Left lung (tissue), 10 donors: Measurements from ENCODE around the gene NSMCE3. TPM values are rescaled to one million over a fixed set of nuclear protein-coding genes. Genes with fewer than 3 reads are reported as not detected.
A peak's percentile ranks its signal among the peaks of the same experiment; 100 is the strongest.

Experiments
- ATAC-seq: fragments of 200-7000 bp; cut with Tn5 transposase; one replicate; pipeline ENCODE4 v1.9.1; 2020; ENCODE audit warnings: moderate library complexity
- DNase-seq, 4 donors: peaks; one replicate each; pipeline ENCODE4 v3.0.0-alpha.2; 2013 to 2020
- H3K27ac ChIP-seq, 2 donors: fragments of 200-600 bp; sonication (generic) in 1 of 2; one replicate each; pipeline versions ENCODE4 v1.5.0 to v1.8.0; 2020 to 2021
- H3K27me3 ChIP-seq, 2 donors: fragments of 200-600 bp; sonication (generic) in 1 of 2; one replicate each; pipeline versions ENCODE4 v1.5.0 to v1.8.0; 2020 to 2021
- H3K36me3 ChIP-seq, 2 donors: fragments of 200-600 bp; sonication (generic) in 1 of 2; one replicate each; pipeline versions ENCODE4 v1.5.0 to v1.8.0; 2020 to 2021
- H3K4me1 ChIP-seq, 2 donors: fragments of 200-600 bp; one replicate each; pipeline ENCODE4 v1.8.0; 2021
- H3K4me3 ChIP-seq, 2 donors: fragments of 200-600 bp; sonication (generic) in 1 of 2; one replicate each; pipeline versions ENCODE4 v1.5.0 to v1.8.0; 2020 to 2021; ENCODE audit warnings: mild to moderate bottlenecking in 1 of 2
- H3K9me3 ChIP-seq, 2 donors: fragments of 200-600 bp; sonication (generic) in 1 of 2; one replicate each; pipeline versions ENCODE4 v1.5.0 to v1.8.0; 2020 to 2021
- intact Hi-C, 2 donors: fragments of 100-400 bp; cut with DNase I; formaldehyde crosslinking; loops; one replicate each; pipeline versions ENCODE4 v1.11.2 to v1.14.2; 2022
- polyA plus RNA-seq, 6 donors: library from polyadenylated mRNA; unstranded; fragments of 120-200 nt; gene quantifications; one replicate each; pipeline ENCODE4 v1.2.1, GENCODE V29; 2013; ENCODE audit not compliant: insufficient read length in 6 of 6
- total RNA-seq, 2 donors: library from RNA; stranded (reverse); fragmentation: NEBNext Ultra II Directional; extraction: Animal tissue kit (Norgen Biotek cat#: 25700); gene quantifications; one replicate each; pipeline ENCODE4 v1.2.1, GENCODE V29; 2021
- TF ChIP-seq, protein P1 (sequence below), 2 donors: fragments of 200-600 bp; sonication (generic) in 1 of 2; IDR thresholded peaks; one replicate each; pipeline versions ENCODE4 v1.5.0 to v1.8.0; 2021; ENCODE audit warnings: antibody characterized with exemption in 2 of 2
- donor health status: DM: no; HTN: yes; CAD: no.
- donor health status: DM: no; HTN: no; CAD: no.

Gene NSMCE3
- total and polyA plus RNA-seq, 8 donors, result 5.8 to 9.1 (median 7.3) TPM

DNA sequence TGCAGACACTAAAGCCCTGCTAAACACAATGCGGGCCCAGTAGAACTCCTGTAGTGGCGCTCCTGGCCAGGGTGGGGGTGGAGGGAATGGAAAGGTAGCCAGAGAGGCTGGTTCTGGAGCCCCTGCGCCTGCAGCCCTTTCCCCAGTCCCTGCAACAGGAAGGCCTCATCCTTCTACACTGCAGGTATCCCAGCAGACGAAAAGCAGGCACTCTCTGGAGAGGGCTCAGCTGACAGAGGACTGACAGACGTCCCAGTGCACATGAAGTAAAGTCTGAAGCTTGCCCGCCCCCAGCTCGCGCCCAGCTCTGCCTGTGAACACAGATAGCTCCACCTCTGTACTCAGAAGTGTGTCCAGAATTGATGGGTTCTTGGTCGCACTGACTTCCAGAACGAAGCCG is 46.0 kb downstream of the NSMCE3 start:
- Histone ChIP-seq H3K36me3 (no peaks in the 10 kb centered on the region), H3K4me1 (no peaks in the 10 kb centered on the region), H3K27ac (no peak overlapping the region), H3K9me3 (no peaks in the 10 kb centered on the region), H3K4me3 (no peak overlapping the region), H3K27me3 (no peaks in the 10 kb centered on the region)
- no peak for ATAC-seq
- TF ChIP-seq, protein P1, sequence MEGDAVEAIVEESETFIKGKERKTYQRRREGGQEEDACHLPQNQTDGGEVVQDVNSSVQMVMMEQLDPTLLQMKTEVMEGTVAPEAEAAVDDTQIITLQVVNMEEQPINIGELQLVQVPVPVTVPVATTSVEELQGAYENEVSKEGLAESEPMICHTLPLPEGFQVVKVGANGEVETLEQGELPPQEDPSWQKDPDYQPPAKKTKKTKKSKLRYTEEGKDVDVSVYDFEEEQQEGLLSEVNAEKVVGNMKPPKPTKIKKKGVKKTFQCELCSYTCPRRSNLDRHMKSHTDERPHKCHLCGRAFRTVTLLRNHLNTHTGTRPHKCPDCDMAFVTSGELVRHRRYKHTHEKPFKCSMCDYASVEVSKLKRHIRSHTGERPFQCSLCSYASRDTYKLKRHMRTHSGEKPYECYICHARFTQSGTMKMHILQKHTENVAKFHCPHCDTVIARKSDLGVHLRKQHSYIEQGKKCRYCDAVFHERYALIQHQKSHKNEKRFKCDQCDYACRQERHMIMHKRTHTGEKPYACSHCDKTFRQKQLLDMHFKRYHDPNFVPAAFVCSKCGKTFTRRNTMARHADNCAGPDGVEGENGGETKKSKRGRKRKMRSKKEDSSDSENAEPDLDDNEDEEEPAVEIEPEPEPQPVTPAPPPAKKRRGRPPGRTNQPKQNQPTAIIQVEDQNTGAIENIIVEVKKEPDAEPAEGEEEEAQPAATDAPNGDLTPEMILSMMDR (IDR thresholded peaks at IDR 0.05), result no peak
- DNase-seq, result peak in 1 of 4 donors; percentile 45
- intact Hi-C loops, result no loop called here

DNA sequence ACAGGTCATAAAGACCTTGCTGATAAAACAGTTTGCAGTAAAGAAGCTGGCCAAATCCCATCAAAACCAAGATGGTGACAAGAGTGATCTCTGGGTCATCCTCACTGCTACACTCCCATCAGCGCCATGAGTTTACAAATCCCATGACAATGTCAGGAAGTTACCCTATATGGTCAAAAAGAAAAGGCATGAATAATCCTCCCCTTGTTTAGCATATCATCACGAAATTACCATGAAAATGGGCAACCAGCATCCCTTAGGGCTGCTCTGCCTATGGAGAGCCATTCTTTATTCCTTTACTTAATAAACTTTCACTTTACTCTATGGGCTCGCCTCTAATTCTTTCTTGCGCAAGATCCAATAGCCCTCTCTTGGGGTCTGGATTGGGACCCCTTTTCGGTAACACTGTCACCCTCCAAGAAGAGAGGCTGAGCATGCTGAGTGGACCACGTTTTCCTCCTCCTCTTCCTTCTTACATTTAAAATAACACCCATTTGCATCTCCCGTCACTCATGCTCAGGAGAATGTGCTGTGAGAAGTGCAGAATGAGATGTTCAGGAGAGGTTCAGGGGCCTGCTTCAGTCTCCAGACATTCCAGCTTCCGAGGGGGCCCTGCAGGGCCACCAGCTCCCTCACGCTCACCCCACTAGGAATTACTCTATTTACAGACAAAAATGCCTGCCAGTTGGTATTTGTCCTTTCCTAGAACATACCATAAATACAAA is 47.3 kb downstream of the NSMCE3 start:
- intact Hi-C loops, result no loop called here
- Histone ChIP-seq H3K4me1 (no peaks in the 10 kb centered on the region), H3K27ac (no peak overlapping the region), H3K9me3 (no peaks in the 10 kb centered on the region), H3K36me3 (no peaks in the 10 kb centered on the region), H3K4me3 (no peak overlapping the region), H3K27me3 (no peaks in the 10 kb centered on the region)
- TF ChIP-seq, protein P1 (IDR thresholded peaks at IDR 0.05), result no peak
- no peak for DNase-seq
- no peak for ATAC-seq

DNA sequence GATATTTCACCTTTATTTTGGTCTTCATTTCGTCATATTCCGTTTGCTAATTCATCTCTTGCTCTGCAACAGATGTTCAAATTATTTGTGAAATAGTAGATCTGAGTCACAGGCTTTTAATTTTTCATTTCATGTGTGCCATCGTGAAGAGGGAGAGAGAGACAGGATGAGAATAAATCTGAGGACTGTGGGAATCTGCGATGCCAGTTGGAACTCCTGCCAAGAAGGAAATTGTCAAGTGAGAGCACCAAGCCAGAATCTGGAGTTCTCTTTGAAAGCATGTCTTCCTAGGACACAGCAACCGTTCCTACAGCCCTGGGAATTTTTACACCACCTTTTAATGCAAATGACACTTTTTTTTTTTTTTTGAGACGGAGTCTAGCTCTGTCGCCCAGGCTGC is 48.8 kb downstream of the NSMCE3 start:
- Histone ChIP-seq H3K36me3 (no peaks in the 10 kb centered on the region), H3K27me3 (no peaks in the 10 kb centered on the region), H3K4me1 (no peaks in the 10 kb centered on the region), H3K4me3 (no peak overlapping the region), H3K9me3 (no peaks in the 10 kb centered on the region), H3K27ac (no peak overlapping the region)
- intact Hi-C loops, result no loop called here
- DNase-seq (no peak), ATAC-seq (no peak)
- TF ChIP-seq, protein P1 (IDR thresholded peaks at IDR 0.05), result no peak

DNA sequence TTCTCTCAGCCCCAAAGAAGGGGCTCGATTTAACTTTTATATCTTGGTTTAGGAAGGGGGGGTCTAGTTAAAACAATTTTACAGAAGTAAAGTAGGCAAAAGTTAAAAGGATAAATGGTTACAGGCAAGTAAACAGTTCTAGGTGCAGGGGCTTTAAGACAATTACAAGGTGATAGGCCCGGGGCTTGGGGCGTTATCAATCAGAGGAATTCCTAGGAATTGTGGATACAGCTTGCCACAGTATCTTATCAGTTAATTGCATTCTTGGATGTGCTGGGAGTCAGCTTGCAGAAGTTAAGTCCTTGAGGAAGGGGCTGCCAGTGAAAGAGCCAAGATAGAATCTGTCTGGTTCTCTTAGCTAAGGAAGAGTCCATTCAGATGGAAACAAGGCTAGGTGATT is 52.7 kb downstream of the NSMCE3 start:
- intact Hi-C loops, result no loop called here
- H3K4me3 ChIP-seq, result no peak overlapping the region
- H3K27me3 ChIP-seq, result no peaks in the 10 kb centered on the region
- no peaks in the 10 kb centered on the region for H3K4me1 ChIP-seq
- no peak for ATAC-seq
- DNase-seq, result no peak
- H3K36me3 ChIP-seq, result no peaks in the 10 kb centered on the region
- no peaks in the 10 kb centered on the region for H3K9me3 ChIP-seq
- no peak overlapping the region for H3K27ac ChIP-seq
- TF ChIP-seq, protein P1 (IDR thresholded peaks at IDR 0.05), result no peak
